Neuronal stem cell (in vitro differentiated cells): Measurements from ENCODE around the gene AHCYL2.
"Not testable (repeated sequence)": the region's sequence is repeated elsewhere in the genome, so short reads cannot be mapped to it uniquely, and the experiment has no call there.

Source experiments
- DNase-seq: peaks from one replicate; pipeline ENCODE4 v3.0.0-alpha.2; 2013; ENCODE audit warnings: low spot score
- H2AFZ ChIP-seq: one replicate; pipeline ENCODE4 v1.6.1; 2013; ENCODE audit warnings: mild to moderate bottlenecking, low read length, inconsistent platforms
- H2AK5ac ChIP-seq: 2 replicates; pipeline ENCODE4 v1.6.1; 2013; ENCODE audit warnings: low read depth, mild to moderate bottlenecking, inconsistent platforms, low read length, moderate library complexity, mixed read lengths
- H2BK120ac ChIP-seq: 2 replicates; pipeline ENCODE4 v1.6.1; 2013; ENCODE audit warnings: low read depth, mild to moderate bottlenecking, inconsistent platforms, low read length, moderate library complexity, mixed read lengths
- H2BK12ac ChIP-seq: one replicate; pipeline ENCODE4 v1.6.1; 2013; ENCODE audit warnings: low read length, inconsistent platforms
- H2BK15ac ChIP-seq: 2 replicates; pipeline ENCODE4 v1.6.1; 2013; ENCODE audit warnings: mild to moderate bottlenecking, low read length, inconsistent platforms, mixed read lengths
- H2BK5ac ChIP-seq: one replicate; pipeline ENCODE4 v1.6.1; 2013; ENCODE audit warnings: inconsistent platforms, mild to moderate bottlenecking, low read length, moderate library complexity
- H3K14ac ChIP-seq: one replicate; pipeline ENCODE4 v1.6.1; 2013; ENCODE audit warnings: low read length, inconsistent platforms
- H3K18ac ChIP-seq: 2 replicates; pipeline ENCODE4 v1.6.1; 2013; ENCODE audit warnings: low read length, inconsistent platforms
- H3K23ac ChIP-seq: 2 replicates; pipeline ENCODE4 v1.6.1; 2013; ENCODE audit warnings: low read depth, mild to moderate bottlenecking, mixed read lengths, low read length, inconsistent platforms; ENCODE audit not compliant: poor library complexity
- H3K27ac ChIP-seq: replicated peaks from 3 replicates; pipeline ENCODE4 v1.5.1; 2013; ENCODE audit warnings: low read length, inconsistent platforms
- H3K27me3 ChIP-seq, 3 experiments: 2 replicates each; pipeline ENCODE4 v1.6.1; 2013; ENCODE audit warnings: low read length in 3 of 3, mild to moderate bottlenecking in 2 of 3, inconsistent platforms in 1 of 3, low read depth in 1 of 3, mixed read lengths in 1 of 3, moderate library complexity in 1 of 3; ENCODE audit not compliant: control insufficient read depth in 3 of 3, insufficient read depth in 3 of 3
- H3K36me3 ChIP-seq, 2 donors: replicated peaks in 1 of 2; 2 replicates each; pipeline ENCODE4 v1.6.1; 2013; ENCODE audit warnings: low read length in 2 of 2; ENCODE audit not compliant: control insufficient read depth in 2 of 2, insufficient read depth in 2 of 2
- H3K4ac ChIP-seq: 2 replicates; pipeline ENCODE4 v1.6.1; 2013; ENCODE audit warnings: inconsistent platforms, mild to moderate bottlenecking, low read length, moderate library complexity
- H3K4me1 ChIP-seq, 2 donors: 1 replicate in 1 of 2; 2 replicates in 1 of 2; pipeline ENCODE4 v1.6.1; 2013; ENCODE audit warnings: low read length in 2 of 2, low read depth in 1 of 2; ENCODE audit not compliant: control insufficient read depth in 2 of 2, insufficient read depth in 1 of 2
- H3K4me2 ChIP-seq: one replicate; pipeline ENCODE4 v1.6.1; 2013; ENCODE audit warnings: mild to moderate bottlenecking, low read length, inconsistent platforms; ENCODE audit not compliant: insufficient read depth, poor library complexity, severe bottlenecking
- H3K4me3 ChIP-seq, 2 donors: 2 replicates each; pipeline ENCODE4 v1.5.1; 2013; ENCODE audit warnings: low read length in 2 of 2, mild to moderate bottlenecking in 2 of 2, inconsistent platforms in 1 of 2, moderate library complexity in 1 of 2
- H3K79me1 ChIP-seq: one replicate; pipeline ENCODE4 v1.6.1; 2013; ENCODE audit warnings: low read depth, mild to moderate bottlenecking, inconsistent platforms, low read length, moderate library complexity
- H3K9ac ChIP-seq: one replicate; pipeline ENCODE4 v1.6.1; 2013; ENCODE audit warnings: mild to moderate bottlenecking, low read depth, low read length, inconsistent platforms; ENCODE audit not compliant: poor library complexity
- H3K9me3 ChIP-seq, 2 donors: replicated peaks in 1 of 2; 2 replicates each; pipeline versions ENCODE3 to v1.6.1; 2013; ENCODE audit warnings: low read length in 2 of 2, mild to moderate bottlenecking in 2 of 2, inconsistent platforms in 1 of 2, low read depth in 1 of 2, mixed read lengths in 1 of 2, moderate library complexity in 1 of 2; ENCODE audit not compliant: control insufficient read depth in 2 of 2, insufficient read depth in 1 of 2
- H4K8ac ChIP-seq: one replicate; pipeline ENCODE4 v1.6.1; 2013; ENCODE audit warnings: low read depth, mild to moderate bottlenecking, inconsistent platforms, low read length, moderate library complexity
- H4K91ac ChIP-seq: one replicate; pipeline ENCODE4 v1.6.1; 2013; ENCODE audit warnings: low read length, low read depth, mild to moderate bottlenecking, inconsistent platforms; ENCODE audit not compliant: poor library complexity
- WGBS, 2 donors: extraction: QIAGEN DNeasy Blood & Tissue Kit; methylation state at CpG; one replicate each; pipeline ENCODE4 v1.1.7; 2013; ENCODE audit warnings: missing lambda C conversion rate in 2 of 2, mixed read lengths in 1 of 2; ENCODE audit not compliant: insufficient read length in 2 of 2, insufficient replicate concordance in 1 of 2; ENCODE audit errors: extremely low coverage in 2 of 2; 5-methylcytosine and 5-hydroxymethylcytosine counted together

AHCYL2 gene

DNA sequence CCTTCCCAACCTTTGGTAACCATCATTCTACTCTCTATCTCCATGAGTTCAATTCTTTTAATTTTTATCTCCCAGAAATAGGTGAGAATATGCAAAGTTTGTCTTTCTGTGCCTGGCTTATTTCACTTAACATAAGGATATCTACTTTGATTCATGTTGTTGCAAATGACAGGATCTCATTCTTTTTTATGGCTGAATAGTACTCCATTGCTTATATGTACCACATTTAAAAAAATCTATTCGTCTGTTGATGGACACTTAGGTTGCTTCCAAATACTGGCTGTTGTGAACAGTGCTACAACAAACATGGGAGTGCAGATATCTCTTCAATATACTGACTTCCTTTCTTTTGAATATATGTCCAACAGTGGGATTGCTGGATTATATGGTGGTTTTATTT is 75.5 kb downstream of the AHCYL2 start:
- not testable (repeated sequence) for H3K4me2 ChIP-seq, DNase-seq, H2BK5ac ChIP-seq, H3K4ac ChIP-seq, H2BK120ac ChIP-seq, H3K4me3 ChIP-seq, H2BK12ac ChIP-seq, H3K18ac ChIP-seq, H2AK5ac ChIP-seq, H3K27me3 ChIP-seq, H4K91ac ChIP-seq, H3K9ac ChIP-seq, H4K8ac ChIP-seq, H2AFZ ChIP-seq, H3K23ac ChIP-seq, H3K36me3 ChIP-seq, H3K27ac ChIP-seq, H3K79me1 ChIP-seq, H2BK15ac ChIP-seq, H3K14ac ChIP-seq
- Histone ChIP-seq H3K9me3 (peaks cover 0 to 38% of the 10 kb centered on the region in 2 donors), H3K4me1 (peaks cover under 1 to 13% of the 10 kb centered on the region in 2 donors)
- no CpG with 5 or more reads among the region's 1 CpG for WGBS, 2 donors

DNA sequence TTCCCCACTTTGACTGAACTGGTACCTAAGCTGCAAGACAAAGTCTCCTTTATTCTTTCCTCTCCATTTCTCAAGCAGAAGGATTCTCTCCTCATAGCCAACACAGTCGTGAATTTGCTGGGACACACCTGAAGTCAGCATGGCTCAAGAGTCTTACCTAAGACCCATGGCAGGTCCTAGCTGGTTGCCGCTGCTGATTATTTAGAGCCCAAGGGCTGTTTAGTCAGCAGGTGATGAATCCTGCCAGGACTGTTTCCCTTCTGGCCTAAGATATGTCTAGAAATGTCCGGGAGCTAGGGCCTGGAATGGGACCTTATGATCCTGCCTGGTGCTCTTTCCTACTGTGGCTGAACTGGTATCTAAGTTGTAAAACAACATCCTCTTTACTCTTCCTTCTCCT is 82.8 kb downstream of the AHCYL2 start:
- H2BK15ac ChIP-seq = no peak overlapping the region
- no peak overlapping the region for H3K18ac ChIP-seq
- H3K36me3 ChIP-seq = peaks cover 0 to 11% of the 10 kb centered on the region in 2 donors
- DNase-seq = no peak
- H2BK12ac ChIP-seq = no peak overlapping the region
- H2BK120ac ChIP-seq = no peak overlapping the region
- H3K4me2 ChIP-seq = no peak overlapping the region
- no peaks in the 10 kb centered on the region for H3K27me3 ChIP-seq
- no peak overlapping the region for H3K9ac ChIP-seq
- WGBS, 2 donors = no CpG with 5 or more reads among the region's 3 CpGs
- H3K4me3 ChIP-seq = no peak overlapping the region
- H3K23ac ChIP-seq = no peak overlapping the region
- no peaks in the 10 kb centered on the region for H3K79me1 ChIP-seq
- no peak overlapping the region for H2AFZ ChIP-seq
- no peak overlapping the region for H3K27ac ChIP-seq
- H2AK5ac ChIP-seq = no peak overlapping the region
- H3K9me3 ChIP-seq = peaks cover 0 to 24% of the 10 kb centered on the region in 2 donors
- H3K14ac ChIP-seq = no peak overlapping the region
- no peaks in the 10 kb centered on the region for H3K4me1 ChIP-seq
- H3K4ac ChIP-seq = no peak overlapping the region
- no peak overlapping the region for H4K91ac ChIP-seq
- no peak overlapping the region for H2BK5ac ChIP-seq
- H4K8ac ChIP-seq = no peak overlapping the region

DNA sequence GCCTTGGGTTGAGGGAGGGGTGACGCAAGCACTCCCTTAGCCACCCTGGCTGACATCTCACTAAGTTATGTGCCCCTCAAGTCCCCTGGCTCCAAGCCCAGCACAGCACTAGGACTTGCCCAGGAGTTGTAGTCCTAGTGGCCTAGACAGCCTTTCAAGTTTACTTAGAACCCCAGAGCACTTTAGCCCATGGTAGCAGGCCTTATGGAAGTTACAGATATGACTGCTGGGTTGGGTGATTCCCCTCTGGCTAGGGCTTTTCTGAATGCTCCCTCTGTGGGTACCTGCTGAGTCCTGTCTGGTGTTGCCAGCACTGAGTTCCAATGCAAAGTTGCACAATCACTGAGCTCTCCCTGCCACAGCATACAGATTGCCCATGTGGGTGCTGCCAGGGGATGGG is 83.2 kb downstream of the AHCYL2 start:
- no peak for DNase-seq
- Histone ChIP-seq H3K23ac (no peak overlapping the region), H3K79me1 (no peaks in the 10 kb centered on the region), H3K4me2 (no peak overlapping the region), H2AFZ (no peak overlapping the region), H2BK5ac (no peak overlapping the region), H3K36me3 (peaks cover 0 to 11% of the 10 kb centered on the region in 2 donors), H3K9me3 (peaks cover 0 to 21% of the 10 kb centered on the region in 2 donors), H2BK15ac (no peak overlapping the region), H3K27me3 (no peaks in the 10 kb centered on the region), H3K4me1 (no peaks in the 10 kb centered on the region), H2BK12ac (no peak overlapping the region), H3K4ac (no peak overlapping the region), H3K18ac (no peak overlapping the region), H3K27ac (no peak overlapping the region), H4K8ac (no peak overlapping the region), H4K91ac (no peak overlapping the region), H3K14ac (no peak overlapping the region), H2AK5ac (no peak overlapping the region), H3K9ac (no peak overlapping the region), H2BK120ac (no peak overlapping the region), H3K4me3 (no peak overlapping the region)
- no CpG with 5 or more reads among the region's 1 CpG for WGBS, 2 donors

DNA sequence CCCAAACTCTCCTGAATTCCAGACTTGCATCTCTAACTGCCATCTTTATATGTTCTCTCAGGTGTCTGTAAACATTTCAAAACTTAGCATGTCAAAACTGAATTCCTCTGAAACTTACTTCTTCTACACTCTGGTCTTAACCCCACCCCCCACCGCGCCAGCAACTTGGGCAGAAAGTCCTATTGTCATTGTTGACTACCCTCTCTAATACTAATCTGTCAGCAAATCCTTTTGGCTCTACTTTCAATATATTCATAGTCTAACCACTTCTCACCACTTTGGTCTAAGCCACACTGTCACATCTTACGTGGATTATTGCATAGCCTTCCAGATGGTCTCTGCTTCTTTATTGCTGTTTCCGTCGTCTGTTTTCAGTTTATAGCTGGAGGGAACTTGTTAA is 86.6 kb downstream of the AHCYL2 start:
- no peak overlapping the region for H2AK5ac ChIP-seq
- no CpG with 5 or more reads among the region's 5 CpGs for WGBS, 2 donors
- H3K4me1 ChIP-seq = peaks cover 0 to 2% of the 10 kb centered on the region in 2 donors
- no peak overlapping the region for H3K4ac ChIP-seq
- no peak overlapping the region for H3K14ac ChIP-seq
- H3K36me3 ChIP-seq = peaks cover 0 to 16% of the 10 kb centered on the region in 2 donors
- DNase-seq = no peak
- H3K79me1 ChIP-seq = no peaks in the 10 kb centered on the region
- no peak overlapping the region for H3K9ac ChIP-seq
- no peak overlapping the region for H2AFZ ChIP-seq
- H3K27ac ChIP-seq = no peak overlapping the region
- H3K4me2 ChIP-seq = no peak overlapping the region
- H3K9me3 ChIP-seq = peaks cover 0 to 5% of the 10 kb centered on the region in 2 donors
- H2BK120ac ChIP-seq = no peak overlapping the region
- H3K18ac ChIP-seq = no peak overlapping the region
- no peak overlapping the region for H2BK15ac ChIP-seq
- H2BK5ac ChIP-seq = no peak overlapping the region
- H3K27me3 ChIP-seq = no peaks in the 10 kb centered on the region
- no peak overlapping the region for H3K23ac ChIP-seq
- no peak overlapping the region for H4K8ac ChIP-seq
- no peak overlapping the region for H4K91ac ChIP-seq
- H3K4me3 ChIP-seq = no peak overlapping the region
- H2BK12ac ChIP-seq = no peak overlapping the region
